Measurements from ENCODE around the gene CLEC19A.
"Not testable (repeated sequence)": the region's sequence is repeated elsewhere in the genome, so short reads cannot be mapped to it uniquely, and the experiment has no call there.

The CLEC19A gene

DNA sequence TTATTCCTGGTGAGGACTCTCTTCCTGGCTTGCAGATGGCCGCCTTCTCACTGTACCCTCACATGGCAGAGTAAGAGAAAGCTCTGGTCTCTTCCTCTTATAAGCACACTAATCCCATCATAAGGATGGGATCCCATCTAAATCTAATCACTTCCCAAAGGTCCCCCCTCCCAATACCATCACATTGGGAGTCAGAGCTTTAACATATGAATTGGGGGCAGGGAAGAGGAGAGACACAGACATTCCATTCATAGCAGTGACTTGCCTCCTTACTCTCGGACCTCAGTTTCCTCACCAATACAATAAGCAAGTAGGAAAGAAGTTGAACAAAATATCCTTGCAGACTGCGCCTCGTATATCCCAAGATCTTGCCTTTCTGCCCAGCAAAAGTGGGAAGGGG lies 1.7 kb downstream of the CLEC19A start:
- no peak for DNase-seq

GRCh38 chr16:19288872-19289799 lies 3.6 kb downstream of the CLEC19A start:
- DNase-seq = peak in 2 of 3 donors; percentile 44 to 50

GRCh38 chr16:19289811-19290485 lies 4.4 kb downstream of the CLEC19A start:
- no peak for DNase-seq

- DNase-seq = no peak
Measured at GRCh38 chr16:19290860-19291259, 5.3 kb downstream of the CLEC19A start.

DNA sequence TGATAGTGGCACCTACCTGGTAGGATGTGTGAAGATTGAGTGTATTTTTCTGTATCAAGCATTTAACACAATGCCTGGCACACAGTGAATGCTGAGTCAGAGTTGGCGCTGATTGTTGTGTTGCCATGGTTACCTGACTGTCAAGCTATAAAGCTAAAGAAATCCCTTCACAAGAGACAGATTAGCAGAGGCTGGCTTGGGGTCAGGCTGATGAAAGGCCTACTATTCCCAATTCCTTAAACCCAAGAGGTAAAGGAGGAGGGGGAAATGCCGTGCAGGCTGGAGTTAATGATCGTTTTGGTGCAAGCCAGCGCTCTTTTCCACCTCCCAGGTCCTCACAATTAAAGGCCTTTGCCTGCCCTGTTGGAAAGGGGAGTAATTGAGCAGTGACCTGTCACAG lies 5.9 kb downstream of the CLEC19A start:
- DNase-seq = peak; percentile 48 to 67 (median 55)

DNA sequence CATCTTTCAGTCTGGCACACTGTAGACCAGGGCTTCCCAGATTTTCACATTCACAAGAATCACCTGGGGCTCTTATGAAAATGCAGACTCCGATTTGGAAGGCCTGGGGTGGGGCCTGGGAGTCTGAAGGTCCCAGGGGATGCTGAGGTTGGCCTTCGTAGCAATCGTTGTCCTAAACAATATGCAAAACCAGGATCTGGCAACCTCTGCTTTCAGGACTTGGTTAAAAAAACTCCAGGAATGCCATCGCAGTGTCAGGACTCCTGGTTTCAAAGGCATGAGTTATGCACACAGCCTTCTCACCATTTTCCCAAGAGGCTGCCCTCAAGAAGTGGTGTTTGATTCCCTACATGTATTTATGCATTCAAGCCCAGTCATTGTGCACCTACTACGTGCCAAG lies 6.7 kb downstream of the CLEC19A start:
- DNase-seq = no peak

DNA sequence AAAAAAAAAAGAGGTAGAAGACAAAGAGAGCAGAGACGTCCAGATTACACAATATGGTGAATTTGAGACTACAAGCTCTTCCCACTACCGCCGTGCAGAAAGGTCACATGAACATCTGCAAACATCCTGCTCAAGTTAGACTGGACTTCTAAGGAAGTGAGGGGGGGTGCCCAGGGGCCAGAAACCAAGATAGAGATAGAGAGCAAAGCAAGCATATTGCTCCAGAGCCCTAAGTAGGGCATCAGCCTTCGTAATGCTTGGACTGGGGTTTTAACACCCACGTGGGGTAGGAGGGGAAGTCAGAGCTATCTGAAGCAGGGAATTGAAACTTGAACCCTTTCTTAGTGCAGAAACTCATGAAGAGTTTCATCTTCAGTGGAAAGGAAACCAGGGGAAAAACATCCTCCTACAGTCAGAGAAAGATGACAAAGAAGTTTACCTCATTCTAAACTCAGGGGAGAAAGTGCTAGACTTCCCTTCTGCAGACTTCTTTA lies 8.7 kb downstream of the CLEC19A start:
- DNase-seq = peak; percentile 97 to 100 (median 98)

DNA sequence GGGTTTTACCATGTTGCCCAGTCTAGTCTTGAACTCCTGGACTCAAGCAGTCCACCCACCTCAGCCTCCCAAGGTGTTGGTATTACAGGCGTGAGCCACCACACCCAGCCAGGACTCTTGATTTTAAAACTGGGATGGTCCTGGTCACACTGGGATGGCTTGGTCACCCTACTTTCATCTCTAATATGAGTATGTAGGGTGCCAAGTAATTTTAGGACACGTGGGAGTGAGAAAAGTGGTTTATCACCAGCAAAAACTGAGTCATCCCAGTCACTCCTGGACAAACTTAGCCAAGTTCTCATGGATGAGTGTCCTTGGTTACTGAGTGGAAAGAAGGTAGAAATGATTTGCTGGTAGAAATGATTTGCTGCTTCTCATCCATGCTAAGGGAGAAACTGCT lies 9.9 kb downstream of the CLEC19A start:
- DNase-seq = peak in 2 of 3 donors; percentile 22 to 27

GRCh38 chr16:19297454-19297853 lies 11.9 kb downstream of the CLEC19A start:
- DNase-seq = no peak

DNA sequence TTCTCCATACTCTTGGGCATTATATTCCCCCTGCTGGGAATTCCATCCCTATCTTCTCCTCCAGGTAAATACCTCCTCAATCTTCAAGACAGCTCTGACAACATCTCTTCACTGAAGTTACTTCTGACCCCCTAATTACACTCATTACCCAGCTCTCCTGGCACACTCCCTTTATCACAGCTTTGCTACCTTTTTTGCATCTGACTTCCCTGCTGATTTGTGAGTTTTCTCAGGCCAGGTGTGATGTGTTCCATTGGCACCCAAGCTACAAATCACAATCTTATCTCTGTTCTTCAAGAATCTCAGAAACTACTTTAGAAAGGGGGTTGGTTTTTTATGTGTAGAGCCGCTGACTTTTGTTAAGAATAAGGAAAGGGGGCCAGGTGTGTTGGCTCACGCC lies 14.0 kb downstream of the CLEC19A start:
- no peak for DNase-seq

DNA sequence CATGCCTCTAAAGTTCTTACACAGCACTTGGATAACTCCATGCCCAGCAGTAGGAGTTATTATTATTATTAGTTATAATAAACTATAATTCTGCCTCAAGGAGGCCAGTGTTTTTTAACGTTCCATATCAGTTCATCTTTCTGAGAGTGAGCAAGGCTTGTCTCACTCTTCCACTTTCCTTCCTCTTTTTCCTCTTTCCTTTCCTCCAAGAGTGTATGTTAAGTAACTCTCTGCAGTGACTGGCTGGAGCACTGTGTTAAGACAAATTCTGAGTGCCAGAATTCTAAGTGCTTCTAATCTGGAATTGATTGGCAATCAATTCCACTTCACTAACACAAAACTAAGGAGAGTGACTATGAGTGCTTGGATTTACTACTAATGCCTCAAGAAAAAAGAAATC lies 16.4 kb downstream of the CLEC19A start:
- peak; percentile 59 to 74 (median 70) for DNase-seq

DNA sequence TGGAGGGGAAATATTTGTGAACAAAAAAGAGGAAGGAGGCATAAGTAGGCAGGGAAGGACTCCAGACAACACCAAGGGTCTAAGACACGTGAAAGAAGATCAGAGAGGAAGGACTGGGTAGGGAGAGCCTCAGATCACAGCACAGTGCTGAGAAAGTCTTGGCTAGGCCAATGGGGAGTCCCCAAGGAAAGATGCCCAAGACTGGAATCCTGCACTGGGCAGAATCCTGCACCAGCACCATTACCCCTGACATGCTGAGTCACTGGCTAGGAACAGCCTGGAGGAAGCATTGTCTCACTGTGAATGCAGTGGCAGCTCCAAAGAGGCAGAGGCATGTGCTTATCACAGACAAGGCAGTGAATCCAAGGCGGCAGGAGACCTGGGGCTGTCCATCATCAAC lies 19.2 kb downstream of the CLEC19A start:
- peak; percentile 85 to 95 (median 90) for DNase-seq

GRCh38 chr16:19305443-19305842 lies 19.9 kb downstream of the CLEC19A start:
- DNase-seq = no peak

DNA sequence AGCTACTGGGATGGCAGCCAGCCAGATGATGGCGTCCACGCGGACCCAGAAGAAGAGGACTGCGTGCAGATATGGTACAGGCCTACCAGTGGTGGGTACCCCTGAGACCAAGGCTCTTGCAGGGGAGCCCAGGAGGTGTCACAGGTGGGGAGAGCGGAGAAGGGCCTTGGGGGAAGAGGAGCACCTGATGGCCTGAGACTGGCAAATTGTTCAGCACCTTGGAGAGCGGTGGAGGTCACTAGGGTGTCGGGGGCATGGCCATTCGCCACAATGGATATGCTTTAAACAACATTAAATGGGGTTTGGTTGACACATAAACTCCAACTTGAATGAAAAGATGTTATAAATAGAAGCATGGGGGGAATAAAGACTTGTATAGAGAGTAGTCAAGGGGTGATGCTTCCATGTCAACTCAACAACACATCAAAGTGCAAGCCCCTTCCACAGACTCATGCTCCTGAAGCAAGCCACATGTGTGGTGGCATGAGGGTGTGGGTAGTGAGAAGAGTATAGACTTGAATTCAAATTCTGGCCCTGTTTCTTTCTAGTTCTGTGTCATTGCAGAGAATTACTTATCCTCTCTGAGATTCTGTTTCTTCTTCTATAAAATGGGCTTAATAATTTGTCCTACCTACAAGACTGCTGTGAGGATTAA lies 22.2 kb downstream of the CLEC19A start:
- peak in 2 of 3 donors; percentile 29 to 54 for DNase-seq

DNA sequence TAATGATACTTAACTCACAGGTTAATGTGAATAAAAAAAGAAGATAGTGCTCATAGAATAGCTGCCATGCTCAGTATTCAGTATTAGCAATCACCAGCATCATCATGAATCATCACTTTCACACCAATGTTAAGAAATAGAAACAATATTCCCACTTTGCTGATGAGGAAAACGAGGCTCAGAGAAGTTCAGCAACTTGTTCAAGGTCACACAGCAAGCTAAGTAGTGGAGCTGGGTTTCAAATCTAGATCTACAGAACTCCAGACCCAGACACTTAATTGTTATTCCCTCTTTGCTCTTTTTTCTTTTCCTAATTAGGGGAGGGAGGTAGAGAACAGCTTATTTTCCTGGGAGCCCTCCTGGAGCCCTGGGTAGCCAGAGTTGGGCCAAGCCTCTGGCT lies 22.9 kb downstream of the CLEC19A start:
- DNase-seq = peak in 2 of 3 donors; percentile 36 to 61

- DNase-seq = no peak
Measured at GRCh38 chr16:19309178-19309577, 23.6 kb downstream of the CLEC19A start.

DNA sequence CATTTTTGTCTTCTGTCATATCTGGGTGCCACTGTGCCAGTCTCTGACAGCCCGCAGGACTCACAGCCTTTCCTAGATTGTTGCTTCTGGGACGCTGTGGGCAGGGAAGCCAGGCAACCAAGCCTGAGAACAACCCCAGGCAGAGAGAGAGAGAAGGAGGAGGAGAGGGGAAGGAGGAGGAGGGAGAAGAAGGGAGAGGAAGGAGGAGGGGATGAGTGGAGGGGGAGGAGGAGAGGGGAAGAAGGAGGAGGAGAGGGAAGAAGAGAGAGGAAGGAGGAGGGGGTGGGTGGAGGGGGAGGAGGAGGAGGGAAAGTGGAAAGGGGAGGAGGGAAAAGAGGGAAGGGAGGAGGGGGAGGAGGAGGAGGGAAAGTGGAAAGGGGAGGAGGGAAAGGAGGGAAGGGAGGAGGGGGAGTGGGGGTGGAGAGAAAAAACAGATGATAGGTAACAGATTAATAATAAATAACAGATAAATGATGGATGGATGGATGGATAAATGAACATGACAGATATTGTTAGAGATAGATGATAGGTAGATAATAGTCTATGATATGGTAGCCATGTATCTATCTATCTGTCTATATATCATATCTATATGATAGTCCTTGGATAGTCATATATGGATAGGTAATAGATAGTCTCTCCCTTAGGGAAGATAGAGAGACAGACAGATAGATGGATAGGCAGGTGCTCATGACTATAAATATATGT lies 29.3 kb downstream of the CLEC19A start:
- DNase-seq = no peak

DNA sequence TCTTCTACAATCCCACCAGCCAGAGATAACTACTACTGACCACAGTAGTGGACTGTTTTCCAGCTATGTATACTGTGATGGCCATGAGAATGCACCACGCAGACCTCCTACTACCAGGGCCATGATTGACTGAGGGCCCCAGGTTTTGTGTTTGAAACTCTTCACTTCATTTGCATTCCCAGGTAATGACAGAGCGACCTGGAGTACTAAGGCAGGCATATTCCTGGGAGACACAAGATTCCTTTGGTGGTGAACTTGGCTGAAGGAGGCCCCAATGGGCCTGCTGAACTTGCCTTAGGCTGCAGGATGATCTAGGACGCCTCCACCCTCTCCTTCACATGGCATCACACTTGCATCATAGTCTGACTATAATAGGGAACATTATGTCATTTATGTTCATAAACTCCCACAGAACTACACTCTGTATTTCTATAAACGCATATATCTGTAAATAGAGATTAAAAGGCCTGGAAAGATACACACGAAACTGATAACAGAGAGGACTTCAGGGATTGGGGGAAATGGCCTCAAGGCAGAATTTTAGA lies 30.4 kb downstream of the CLEC19A start:
- peak in 1 of 3 donors; percentile 27 for DNase-seq

DNA sequence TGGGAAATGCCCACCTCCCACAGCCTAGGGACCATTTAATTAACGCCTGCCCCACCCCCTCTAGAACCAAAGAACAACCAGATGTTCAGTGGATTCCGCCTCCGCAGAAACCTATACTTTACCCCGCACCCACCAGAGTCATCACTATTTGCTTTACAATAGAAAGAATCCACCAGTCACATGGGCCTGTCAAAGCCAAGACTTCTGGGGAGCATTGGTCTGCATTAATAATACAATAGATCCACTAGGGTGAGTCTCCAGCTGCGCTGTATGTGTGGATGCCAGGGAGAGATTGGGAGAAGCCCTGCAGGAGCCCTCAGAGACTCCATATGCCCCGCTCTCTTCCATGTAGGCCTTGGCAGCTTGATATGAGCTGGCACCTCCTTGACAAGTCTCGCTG lies 31.3 kb downstream of the CLEC19A start:
- no peak for DNase-seq

- DNase-seq = not testable (repeated sequence)
Measured at GRCh38 chr16:19321186-19321585, 35.7 kb downstream of the CLEC19A start.

DNA sequence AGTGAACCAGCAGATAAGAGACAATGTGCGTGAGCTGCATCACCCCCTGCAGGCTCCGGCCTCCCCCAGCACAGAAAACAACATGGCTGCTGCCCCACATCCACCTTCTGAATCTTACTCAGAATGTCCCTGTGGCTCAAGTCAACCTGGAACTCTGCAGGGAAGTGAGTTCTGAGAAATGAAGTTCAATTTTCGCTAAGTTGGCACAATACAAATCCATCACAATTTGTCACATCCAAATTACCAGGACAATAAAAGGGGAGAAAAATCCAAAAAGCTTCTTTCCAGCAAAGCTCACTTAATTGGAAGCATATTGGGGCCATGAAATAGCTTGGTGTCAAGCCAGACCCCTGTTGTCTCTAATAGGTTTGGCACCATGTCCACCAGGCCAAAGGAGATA lies 38.1 kb downstream of the CLEC19A start:
- no peak for DNase-seq

- DNase-seq = no peak
Measured at GRCh38 chr16:19328364-19328763, 42.8 kb downstream of the CLEC19A start.

Data from suppressor macrophage treated with lipopolysaccharide for 1 hour (primary cell).